Central memory CD4-positive, alpha-beta T cell (primary cell): ENCODE results near the gene ZBTB24.

Experiments
- DNase-seq: peaks from one replicate; pipeline ENCODE4 v3.0.0; 2022

ZBTB24 gene

GRCh38 chr6:109498052-109498451 lies 15.0 kb upstream of the ZBTB24 start:
- DNase-seq: no peak

GRCh38 chr6:109496036-109496772 lies 13.2 kb upstream of the ZBTB24 start:
- DNase-seq: no peak

- DNase-seq: no peak
Observed at GRCh38 chr6:109493865-109494264, 10.8 kb upstream of the ZBTB24 start.

GRCh38 chr6:109491207-109491938 lies 8.4 kb upstream of the ZBTB24 start:
- DNase-seq: peak; percentile 48

GRCh38 chr6:109490713-109491112 lies 7.7 kb upstream of the ZBTB24 start:
- no peak for DNase-seq

- no peak for DNase-seq
Observed at GRCh38 chr6:109488001-109488400, 5.0 kb upstream of the ZBTB24 start.

- DNase-seq: no peak
Observed at GRCh38 chr6:109486068-109486467, 3.0 kb upstream of the ZBTB24 start.

GRCh38 chr6:109485266-109485935 lies 2.4 kb upstream of the ZBTB24 start:
- no peak for DNase-seq

- no peak for DNase-seq
Observed at GRCh38 chr6:109484122-109484521, 1.1 kb upstream of the ZBTB24 start.

GRCh38 chr6:109483735-109484057 lies 677 bp upstream of the ZBTB24 start:
- no peak for DNase-seq

GRCh38 chr6:109480993-109481480 lies 2.0 kb downstream of the ZBTB24 start:
- DNase-seq: no peak

GRCh38 chr6:109478841-109479624 lies 4.0 kb downstream of the ZBTB24 start:
- peak; percentile 45 for DNase-seq

- no peak for DNase-seq
Observed at GRCh38 chr6:109478222-109478805, 4.7 kb downstream of the ZBTB24 start.

- DNase-seq: no peak
Observed at GRCh38 chr6:109477725-109478124, 5.3 kb downstream of the ZBTB24 start.

- no peak for DNase-seq
Observed at GRCh38 chr6:109477184-109477583, 5.8 kb downstream of the ZBTB24 start.

GRCh38 chr6:109475625-109476024 lies 7.4 kb downstream of the ZBTB24 start:
- DNase-seq: no peak

- DNase-seq: no peak
Observed at GRCh38 chr6:109474995-109475394, 8.0 kb downstream of the ZBTB24 start.

- DNase-seq: no peak
Observed at GRCh38 chr6:109473120-109473519, 9.9 kb downstream of the ZBTB24 start.

GRCh38 chr6:109472132-109472995 lies 10.7 kb downstream of the ZBTB24 start:
- DNase-seq: no peak

- no peak for DNase-seq
Observed at GRCh38 chr6:109471105-109471810, 11.8 kb downstream of the ZBTB24 start.
